OCI-LY1 (cell line): Measurements from ENCODE around the gene ALG1.

ENCODE experiments used
- CTCF ChIP-seq: fragments of 200-600 bp; sonication (generic), shearing (Covaris generic); IDR thresholded peaks from 2 replicates; pipeline ENCODE4 v1.5.1; 2017; ENCODE audit warnings: mild to moderate bottlenecking, antibody characterized with exemption, low read length, moderate library complexity, mixed read lengths
- EZH2 ChIP-seq: fragments of 200-600 bp; sonication (generic), shearing (Covaris generic); IDR thresholded peaks from 2 replicates; pipeline ENCODE4 v1.8.0; 2017; ENCODE audit warnings: borderline replicate concordance, mixed run types, mild to moderate bottlenecking, antibody characterized with exemption, low read length, moderate library complexity, mixed read lengths

- TF ChIP-seq CTCF (no peak), EZH2 (no peak)
Measured at GRCh38 chr16:5027086-5027485, 44.6 kb upstream of the ALG1 start.
